Calu3 (cell line): ENCODE data around the gene ACTN2. TPM values are rescaled to one million over a fixed set of nuclear protein-coding genes. Genes with fewer than 3 reads are reported as not detected.

Experiments used
- BruUV-seq: library from RNA; stranded (reverse); fragments of 400-500 nt; replicated peaks from 2 replicates; lab custom pipeline; 2021; lab: Mats Ljungman, UMichigan
- CTCF ChIA-PET: fragments of 300-600 bp; sonication (Branson Sonifier 250); formaldehyde crosslinking; loops from one replicate; lab custom pipeline; 2022; ENCODE audit warnings: antibody characterized with exemption; lab: Charles Lee
- DNase-seq: peaks from one replicate; pipeline ENCODE4 v3.0.0; 2022
- H3K27ac Mint-ChIP-seq: one replicate; pipeline ENCODE4 v1.8.0; 2022; ENCODE audit warnings: mixed read lengths; ENCODE audit not compliant: unreplicated experiment
- H3K27me3 Mint-ChIP-seq: one replicate; pipeline ENCODE4 v1.8.0; 2022; ENCODE audit warnings: mixed read lengths; ENCODE audit not compliant: unreplicated experiment
- H3K36me3 Mint-ChIP-seq: one replicate; pipeline ENCODE4 v1.8.0; 2022; ENCODE audit warnings: mild to moderate bottlenecking, moderate library complexity, mixed read lengths; ENCODE audit not compliant: insufficient read depth, unreplicated experiment
- H3K4me1 Mint-ChIP-seq: one replicate; pipeline ENCODE4 v1.8.0; 2022; ENCODE audit warnings: mild to moderate bottlenecking, low read depth, mixed read lengths; ENCODE audit not compliant: unreplicated experiment
- H3K4me3 Mint-ChIP-seq: one replicate; pipeline ENCODE4 v1.8.0; 2022; ENCODE audit warnings: mild to moderate bottlenecking, low read depth, moderate library complexity, mixed read lengths; ENCODE audit not compliant: unreplicated experiment
- H3K9me3 Mint-ChIP-seq: one replicate; pipeline ENCODE4 v1.8.0; 2022; ENCODE audit warnings: low read depth, mixed read lengths; ENCODE audit not compliant: unreplicated experiment
- intact Hi-C: fragments of 100-400 bp; cut with micrococcal nuclease; formaldehyde crosslinking; loops from one replicate; pipeline ENCODE4 v1.10.0; 2022; ENCODE audit not compliant: unreplicated experiment
- total RNA-seq: library from RNA; stranded (reverse); gene quantifications from 2 replicates; pipeline ENCODE4 v1.2.3, GENCODE V29; 2022
- TF ChIP-seq, protein P1 (sequence below): fragments of 200-600 bp; IDR thresholded peaks from one replicate; pipeline ENCODE4 v1.8.0; 2022; ENCODE audit warnings: antibody characterized with exemption; ENCODE audit not compliant: unreplicated experiment

The ACTN2 gene
- total RNA-seq, 1 experiment from 2014 or later = not detected

- Mint-ChIP-seq H3K9me3 (no peaks in the 10 kb centered on the region), H3K36me3 (no peaks in the 10 kb centered on the region), H3K27ac (no peak overlapping the region), H3K4me1 (no peaks in the 10 kb centered on the region), H3K4me3 (no peak overlapping the region), H3K27me3 (no peaks in the 10 kb centered on the region)
- DNase-seq = no peak
- TF ChIP-seq, protein P1, sequence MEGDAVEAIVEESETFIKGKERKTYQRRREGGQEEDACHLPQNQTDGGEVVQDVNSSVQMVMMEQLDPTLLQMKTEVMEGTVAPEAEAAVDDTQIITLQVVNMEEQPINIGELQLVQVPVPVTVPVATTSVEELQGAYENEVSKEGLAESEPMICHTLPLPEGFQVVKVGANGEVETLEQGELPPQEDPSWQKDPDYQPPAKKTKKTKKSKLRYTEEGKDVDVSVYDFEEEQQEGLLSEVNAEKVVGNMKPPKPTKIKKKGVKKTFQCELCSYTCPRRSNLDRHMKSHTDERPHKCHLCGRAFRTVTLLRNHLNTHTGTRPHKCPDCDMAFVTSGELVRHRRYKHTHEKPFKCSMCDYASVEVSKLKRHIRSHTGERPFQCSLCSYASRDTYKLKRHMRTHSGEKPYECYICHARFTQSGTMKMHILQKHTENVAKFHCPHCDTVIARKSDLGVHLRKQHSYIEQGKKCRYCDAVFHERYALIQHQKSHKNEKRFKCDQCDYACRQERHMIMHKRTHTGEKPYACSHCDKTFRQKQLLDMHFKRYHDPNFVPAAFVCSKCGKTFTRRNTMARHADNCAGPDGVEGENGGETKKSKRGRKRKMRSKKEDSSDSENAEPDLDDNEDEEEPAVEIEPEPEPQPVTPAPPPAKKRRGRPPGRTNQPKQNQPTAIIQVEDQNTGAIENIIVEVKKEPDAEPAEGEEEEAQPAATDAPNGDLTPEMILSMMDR = no peak
- intact Hi-C loops = no loop called here
- CTCF ChIA-PET = no interaction called here
- no TSS peak for BruUV-seq
Observed at GRCh38 chr1:236724506-236724905, 38.2 kb downstream of the ACTN2 start.

GRCh38 chr1:236725668-236726067 lies 39.4 kb downstream of the ACTN2 start:
- no TSS peak for BruUV-seq
- DNase-seq = no peak
- H3K27me3 Mint-ChIP-seq = no peaks in the 10 kb centered on the region
- H3K27ac Mint-ChIP-seq = no peak overlapping the region
- no peaks in the 10 kb centered on the region for H3K4me1 Mint-ChIP-seq
- CTCF ChIA-PET = no interaction called here
- intact Hi-C loops = no loop called here
- no peaks in the 10 kb centered on the region for H3K9me3 Mint-ChIP-seq
- TF ChIP-seq, protein P1 = no peak
- no peaks in the 10 kb centered on the region for H3K36me3 Mint-ChIP-seq
- H3K4me3 Mint-ChIP-seq = no peak overlapping the region

DNA sequence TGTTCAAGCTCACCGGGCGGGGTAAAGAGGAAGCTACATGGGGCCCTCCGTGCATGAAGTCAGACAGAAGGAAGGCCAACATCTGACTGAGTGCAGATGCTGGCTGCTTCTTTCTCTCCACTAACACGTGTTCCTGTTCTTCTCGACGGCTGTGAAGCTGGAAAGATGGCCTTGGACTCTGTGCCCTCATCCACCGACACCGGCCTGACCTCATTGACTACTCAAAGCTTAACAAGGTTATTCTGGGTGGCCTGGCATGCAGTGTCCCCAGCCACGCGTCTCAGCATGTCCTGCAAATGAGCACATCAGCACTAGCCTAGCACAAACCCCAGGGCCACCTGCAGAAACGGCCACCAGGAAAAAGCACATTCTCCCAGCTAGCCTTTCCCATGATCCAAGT lies 41.2 kb downstream of the ACTN2 start:
- BruUV-seq = no TSS peak
- Mint-ChIP-seq H3K36me3 (no peaks in the 10 kb centered on the region), H3K27ac (no peak overlapping the region), H3K9me3 (no peaks in the 10 kb centered on the region), H3K4me1 (no peaks in the 10 kb centered on the region), H3K27me3 (no peaks in the 10 kb centered on the region), H3K4me3 (no peak overlapping the region)
- intact Hi-C loops = no loop called here
- no peak for DNase-seq
- TF ChIP-seq, protein P1 = no peak
- CTCF ChIA-PET = interaction anchor here (0.6 kb wide), 1 partner anchor 30 kb away, joined by 7 read pairs; no protein-coding TSS in a partner anchor

- intact Hi-C loops = no loop called here
- CTCF ChIA-PET = no interaction called here
- Mint-ChIP-seq H3K9me3 (no peaks in the 10 kb centered on the region), H3K4me3 (no peak overlapping the region), H3K4me1 (no peaks in the 10 kb centered on the region), H3K27ac (no peak overlapping the region), H3K36me3 (no peaks in the 10 kb centered on the region), H3K27me3 (no peaks in the 10 kb centered on the region)
- TF ChIP-seq, protein P1 = no peak
- BruUV-seq = no TSS peak
- no peak for DNase-seq
Observed at GRCh38 chr1:236728752-236729151, 42.5 kb downstream of the ACTN2 start.
